GM21717 (cell line): ENCODE data around the gene PTPN13.

Experiments used
- ATAC-seq: cut with Tn5 transposase; IDR thresholded peaks from one replicate; pipeline ENCODE4 v1.9.1; 2021; ENCODE audit warnings: mild to moderate bottlenecking, moderate library complexity; ENCODE audit not compliant: unreplicated experiment

PTPN13 gene

GRCh38 chr4:86809809-86810208 is 215.7 kb downstream of the PTPN13 start:
- ATAC-seq, result no peak

- ATAC-seq, result no peak
Observed at GRCh38 chr4:86810847-86811246, 216.7 kb downstream of the PTPN13 start.

GRCh38 chr4:86815653-86816052 is 221.5 kb downstream of the PTPN13 start:
- ATAC-seq, result no peak

- ATAC-seq, result no peak
Observed at GRCh38 chr4:86816501-86817273, 222.6 kb downstream of the PTPN13 start.

- ATAC-seq, result no peak
Observed at GRCh38 chr4:86818211-86818610, 224.1 kb downstream of the PTPN13 start.

- ATAC-seq, result no peak
Observed at GRCh38 chr4:86818841-86819240, 224.7 kb downstream of the PTPN13 start.

- ATAC-seq, result no peak
Observed at GRCh38 chr4:86819561-86819960, 225.4 kb downstream of the PTPN13 start.

- no peak for ATAC-seq
Observed at GRCh38 chr4:86821151-86821550, 227.0 kb downstream of the PTPN13 start.

GRCh38 chr4:86822136-86822535 is 228.0 kb downstream of the PTPN13 start:
- ATAC-seq, result no peak

- ATAC-seq, result no peak
Observed at GRCh38 chr4:86825511-86825910, 231.4 kb downstream of the PTPN13 start.

- no peak for ATAC-seq
Observed at GRCh38 chr4:86831262-86832130, 237.4 kb downstream of the PTPN13 start.

- ATAC-seq, result no peak
Observed at GRCh38 chr4:86833615-86834014, 239.5 kb downstream of the PTPN13 start.

GRCh38 chr4:86834901-86835300 is 240.8 kb downstream of the PTPN13 start:
- no peak for ATAC-seq

- no peak for ATAC-seq
Observed at GRCh38 chr4:86835677-86836076, 241.6 kb downstream of the PTPN13 start.

GRCh38 chr4:86837691-86838503 is 243.8 kb downstream of the PTPN13 start:
- ATAC-seq, result no peak

GRCh38 chr4:86840858-86841257 is 246.7 kb downstream of the PTPN13 start:
- ATAC-seq, result no peak

GRCh38 chr4:86841309-86841708 is 247.2 kb downstream of the PTPN13 start:
- ATAC-seq, result no peak

GRCh38 chr4:86845593-86845992 is 251.5 kb downstream of the PTPN13 start:
- ATAC-seq, result no peak

GRCh38 chr4:86846921-86847320 is 252.8 kb downstream of the PTPN13 start:
- ATAC-seq, result no peak

- no peak for ATAC-seq
Observed at GRCh38 chr4:86847571-86847970, 253.5 kb downstream of the PTPN13 start.

GRCh38 chr4:86848136-86848535 is 254.0 kb downstream of the PTPN13 start:
- ATAC-seq, result no peak
